HG03521 (cell line): Measurements from ENCODE around the gene TMEM222.

Experiments used
- ATAC-seq: cut with Tn5 transposase; IDR thresholded peaks from one replicate; pipeline ENCODE4 v1.9.1; 2021; ENCODE audit warnings: mild to moderate bottlenecking, moderate library complexity; ENCODE audit not compliant: unreplicated experiment

Gene TMEM222

GRCh38 chr1:27306071-27306470 is 15.9 kb upstream of the TMEM222 start:
- ATAC-seq, result no peak

DNA sequence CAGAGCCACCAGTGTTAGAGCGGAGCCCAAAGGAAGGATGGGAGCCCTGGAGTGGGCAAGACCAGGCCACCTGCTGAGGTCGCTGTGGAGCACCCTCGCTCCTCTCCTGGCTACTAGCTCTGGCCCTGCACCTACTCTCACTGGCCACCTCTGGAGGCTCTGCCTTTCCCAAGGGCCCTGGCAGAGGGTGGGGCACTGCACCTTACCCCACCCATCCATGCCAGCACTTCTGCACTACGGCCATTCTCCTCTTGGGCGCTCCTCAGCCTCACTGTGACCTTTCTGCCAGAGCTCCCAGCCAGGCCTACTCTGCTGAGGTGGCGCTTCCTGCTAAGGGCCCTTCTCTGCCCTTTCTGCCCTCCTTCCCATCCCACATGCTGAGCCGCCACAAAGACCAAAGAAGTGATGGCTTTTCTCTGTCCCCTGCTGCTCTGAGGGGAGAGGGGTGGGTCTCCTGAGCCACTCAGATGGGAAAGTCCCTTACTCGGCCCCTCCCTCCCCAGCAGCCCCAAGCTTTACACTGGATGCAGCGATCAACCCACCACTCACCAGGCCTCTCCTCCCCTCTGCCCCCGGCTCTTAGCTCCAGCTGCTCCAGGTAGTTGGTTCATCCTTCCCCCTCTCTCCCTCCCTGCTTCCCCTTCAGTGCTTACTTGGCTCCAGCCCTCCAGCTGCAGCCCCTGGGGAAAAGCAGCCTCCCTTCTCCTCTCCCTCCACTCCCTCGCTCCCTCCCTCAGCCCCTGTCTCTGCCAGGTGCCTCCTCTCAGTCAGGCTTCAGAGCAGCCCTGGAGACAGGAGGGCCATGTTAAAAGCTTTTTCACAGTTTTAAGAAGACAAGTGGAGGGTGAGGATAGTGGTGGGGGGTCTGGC is 14.8 kb upstream of the TMEM222 start:
- ATAC-seq, result no peak

GRCh38 chr1:27307874-27308598 is 13.9 kb upstream of the TMEM222 start:
- no peak for ATAC-seq

GRCh38 chr1:27314169-27314568 is 7.8 kb upstream of the TMEM222 start:
- no peak for ATAC-seq

DNA sequence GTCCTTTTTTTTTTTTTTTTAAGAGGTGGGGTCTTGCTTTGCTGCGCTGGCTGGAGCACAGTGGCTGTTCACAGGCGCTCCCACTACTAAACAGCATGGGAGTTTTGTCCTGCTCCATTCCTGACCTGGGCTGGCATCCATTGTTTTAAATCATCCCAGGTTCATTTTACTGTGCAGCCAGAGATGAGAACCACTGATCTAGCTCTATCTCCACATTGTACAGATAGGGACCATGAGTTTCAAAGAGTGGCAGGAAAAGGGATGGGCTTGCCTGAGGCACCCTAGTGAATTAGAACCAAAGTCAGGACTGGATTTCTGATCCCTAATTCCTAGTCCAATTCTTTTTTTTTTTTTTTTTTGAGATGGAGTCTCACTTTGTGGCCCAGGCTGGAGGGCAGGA is 7.2 kb upstream of the TMEM222 start:
- no peak for ATAC-seq

DNA sequence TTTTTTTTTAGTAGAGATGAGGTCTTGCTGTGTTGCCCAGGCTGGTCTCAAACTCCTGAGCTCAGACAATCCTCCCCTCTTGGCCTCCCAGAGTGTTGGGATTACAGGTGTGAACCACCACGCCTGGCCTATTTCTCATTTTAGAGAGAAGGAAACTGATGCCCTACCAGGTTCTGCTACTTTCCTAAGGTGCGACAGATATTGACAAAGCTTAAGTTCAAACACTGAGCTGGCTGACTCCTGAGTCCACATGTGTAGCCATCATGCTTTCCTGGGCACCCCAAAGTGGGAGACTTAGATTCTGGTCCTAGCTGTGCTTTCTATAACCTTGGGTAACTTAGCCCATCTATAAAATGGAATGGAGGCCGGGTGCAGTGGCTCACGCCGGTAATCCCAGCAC is 5.1 kb upstream of the TMEM222 start:
- no peak for ATAC-seq

DNA sequence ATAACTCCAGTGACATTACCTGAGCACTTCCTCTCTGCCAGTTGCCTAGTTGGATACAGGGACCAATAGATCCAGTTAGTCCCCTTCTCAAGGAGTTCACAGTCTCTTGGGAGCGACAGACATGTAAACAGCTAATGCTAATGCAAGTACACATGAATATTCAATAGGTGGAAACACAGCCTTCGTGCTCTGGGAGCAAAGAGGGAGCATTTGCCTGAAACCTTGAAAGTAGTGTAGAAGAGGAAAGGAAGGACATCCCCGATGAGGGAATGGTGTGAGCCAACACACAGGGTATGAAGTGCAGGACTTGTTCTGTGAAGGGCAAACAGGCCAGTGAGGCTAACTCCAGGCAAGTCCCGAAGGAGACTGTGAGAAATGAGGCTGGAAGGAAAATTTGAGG is 3.8 kb upstream of the TMEM222 start:
- ATAC-seq, result no peak

DNA sequence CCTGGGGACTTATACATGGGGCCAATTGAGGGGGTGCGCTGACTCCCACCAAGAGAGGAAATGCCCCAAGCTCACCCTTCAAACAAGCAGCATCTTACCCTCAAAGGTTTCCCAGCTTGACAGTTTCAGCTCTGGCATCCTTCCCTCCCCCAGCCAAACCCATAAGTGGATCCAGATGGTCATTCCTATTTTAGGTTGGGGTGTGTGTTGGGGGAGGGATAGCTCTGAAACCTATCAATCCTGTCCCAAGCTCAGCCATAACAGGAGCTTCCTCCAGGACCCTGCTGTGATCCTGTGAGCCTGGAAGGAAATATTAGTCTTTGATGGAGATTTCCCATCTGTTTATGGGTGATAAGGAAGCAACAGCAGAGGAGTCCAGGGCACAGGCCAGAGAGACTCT is 3.4 kb upstream of the TMEM222 start:
- ATAC-seq, result no peak

GRCh38 chr1:27322569-27323240 is 742 bp downstream of the TMEM222 start:
- ATAC-seq, result no peak

GRCh38 chr1:27325286-27325685 is 3.3 kb downstream of the TMEM222 start:
- no peak for ATAC-seq

GRCh38 chr1:27327964-27328363 is 6.0 kb downstream of the TMEM222 start:
- no peak for ATAC-seq

DNA sequence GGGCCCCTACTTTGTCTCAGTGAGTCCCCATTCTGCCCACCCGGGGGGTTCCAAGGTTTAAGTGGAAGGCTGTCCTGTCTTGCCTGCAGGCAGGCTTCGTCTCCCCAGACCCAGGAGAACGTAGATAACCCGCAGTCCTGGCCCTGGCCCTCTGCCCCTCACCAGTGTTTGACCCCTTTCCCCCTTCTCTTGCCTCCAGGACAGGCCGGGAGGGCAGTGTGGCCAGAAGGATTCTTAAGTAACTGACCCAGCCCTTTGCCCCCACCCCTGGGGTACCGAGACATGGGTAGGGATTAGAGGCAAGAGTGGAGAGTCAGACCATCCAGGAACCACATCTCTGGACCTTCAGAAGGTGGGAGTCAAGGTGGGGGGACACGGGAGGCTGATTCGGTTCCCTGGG is 8.8 kb downstream of the TMEM222 start:
- no peak for ATAC-seq

- no peak for ATAC-seq
Observed at GRCh38 chr1:27331426-27331825, 9.5 kb downstream of the TMEM222 start.

DNA sequence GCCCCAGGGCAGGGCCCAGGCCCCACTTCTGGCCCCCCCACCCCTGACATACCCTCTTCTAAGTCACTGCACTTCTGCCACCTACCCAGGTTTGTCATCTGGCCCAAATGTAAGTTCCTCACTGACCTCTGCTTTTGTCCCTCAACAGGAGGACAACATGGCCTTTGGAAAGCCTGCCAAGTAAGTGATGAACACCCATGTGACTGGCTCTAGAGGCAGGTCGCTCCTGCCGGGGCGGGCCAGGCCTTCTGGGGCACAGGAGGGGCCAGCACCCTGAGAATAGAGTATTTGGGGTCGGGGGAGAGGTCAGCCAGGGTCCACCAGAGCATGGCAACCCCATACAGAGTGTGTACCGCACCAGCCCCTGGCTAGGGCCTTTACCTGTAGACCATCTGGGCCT is 10.0 kb downstream of the TMEM222 start:
- ATAC-seq, result no peak

DNA sequence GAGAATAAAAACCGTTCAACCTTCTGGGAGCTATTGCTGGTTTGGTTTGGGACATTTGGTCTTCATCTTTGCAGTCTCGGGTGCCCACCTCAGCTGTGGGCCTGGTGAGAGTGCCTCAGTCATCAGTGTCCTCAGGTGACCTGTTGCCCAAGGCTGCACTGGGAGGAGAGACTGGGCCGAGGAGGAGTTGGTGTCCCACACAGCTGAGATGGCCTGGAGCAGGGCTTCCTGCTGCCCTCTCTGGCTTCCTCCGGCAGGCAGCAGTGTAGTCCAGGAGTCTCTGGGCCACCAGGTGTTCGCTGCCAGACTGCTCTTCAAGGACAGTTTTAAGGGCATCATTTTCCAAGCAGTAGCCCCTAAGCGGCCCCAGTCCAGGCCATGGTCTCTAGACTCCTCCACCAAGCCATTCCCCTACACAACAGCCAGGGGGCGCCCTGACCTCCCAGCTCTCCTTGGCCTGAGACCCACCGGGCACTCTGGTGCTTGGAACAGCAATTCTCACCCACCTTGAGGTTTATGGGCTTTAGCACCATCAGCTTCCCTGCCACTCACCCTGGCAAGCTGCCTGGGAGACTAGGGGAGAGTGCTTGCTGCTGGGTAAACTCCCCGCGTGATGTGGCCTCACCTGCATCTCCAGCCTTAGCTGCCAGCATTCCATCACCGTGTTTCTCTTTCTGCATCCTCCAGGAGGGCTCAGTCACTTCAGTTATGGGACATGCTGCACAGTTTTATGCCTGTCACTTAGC is 10.7 kb downstream of the TMEM222 start:
- no peak for ATAC-seq

DNA sequence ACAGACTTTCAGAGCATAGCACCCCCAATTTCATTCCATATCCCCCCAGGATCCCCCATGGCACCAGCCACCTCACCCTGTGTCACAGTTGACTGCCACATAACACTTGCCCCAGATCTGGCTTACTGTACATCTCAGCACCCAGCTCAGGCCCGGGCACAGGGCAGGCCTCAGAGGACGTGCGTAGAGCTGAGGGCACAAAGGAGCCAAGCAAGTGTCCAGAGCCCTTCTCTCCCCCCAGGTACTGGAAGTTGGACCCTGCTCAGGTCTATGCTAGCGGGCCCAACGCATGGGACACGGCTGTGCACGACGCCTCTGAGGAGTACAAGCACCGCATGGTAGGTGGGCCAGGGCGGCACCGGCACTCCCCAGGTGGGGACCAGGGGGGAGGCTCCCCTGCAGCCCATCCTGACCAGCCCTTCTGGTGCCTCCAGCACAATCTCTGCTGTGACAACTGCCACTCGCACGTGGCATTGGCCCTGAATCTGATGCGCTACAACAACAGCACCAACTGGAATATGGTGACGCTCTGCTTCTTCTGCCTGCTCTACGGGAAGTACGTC is 11.8 kb downstream of the TMEM222 start:
- ATAC-seq, result no peak

DNA sequence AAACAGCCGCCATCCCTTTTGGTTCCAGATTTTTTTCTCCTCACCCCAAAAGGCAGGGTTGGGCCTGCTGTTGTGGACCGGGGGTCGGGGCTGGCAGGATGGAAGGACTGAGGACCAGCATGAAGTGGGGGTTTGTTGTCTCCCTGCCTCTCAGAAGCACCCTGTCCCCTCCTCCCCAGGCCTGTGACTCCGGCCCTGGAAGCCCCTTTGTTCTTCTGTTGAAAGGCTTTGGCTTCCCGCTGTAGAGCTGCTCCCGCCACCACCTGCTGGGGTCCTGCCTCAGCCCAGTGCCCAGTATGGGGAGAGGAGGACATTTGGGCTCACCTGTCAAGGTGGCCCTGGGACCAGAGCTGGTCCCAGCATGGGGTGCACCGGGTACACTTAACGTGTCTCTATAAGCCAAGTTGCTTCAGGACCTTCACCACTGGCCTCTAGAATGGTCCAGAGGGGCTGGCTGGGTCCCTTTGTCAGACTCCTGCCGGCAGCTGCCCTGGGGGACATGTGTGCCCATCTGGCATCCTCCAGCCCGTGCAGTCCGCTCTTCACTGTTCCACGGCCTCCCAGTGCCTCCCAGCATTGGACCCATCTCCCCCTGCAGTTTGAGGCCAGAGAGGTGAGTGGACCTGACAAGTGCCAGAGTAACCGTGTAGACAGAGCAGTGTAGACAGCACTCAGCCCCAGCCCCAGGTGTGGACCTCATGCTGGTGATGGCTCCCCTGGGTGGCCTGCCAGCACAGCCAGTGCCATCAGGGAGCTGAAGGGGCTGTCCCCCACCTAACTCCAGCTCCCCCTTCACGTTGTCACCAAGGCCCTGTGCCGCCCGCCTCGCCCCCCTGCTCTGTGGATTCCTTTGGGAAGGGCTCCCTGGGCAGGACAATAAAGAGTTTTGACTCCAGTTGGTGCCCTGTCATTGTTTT is 13.8 kb downstream of the TMEM222 start:
- no peak for ATAC-seq

- ATAC-seq, result no peak
Observed at GRCh38 chr1:27336756-27337155, 14.8 kb downstream of the TMEM222 start.

GRCh38 chr1:27338751-27339150 is 16.8 kb downstream of the TMEM222 start:
- no peak for ATAC-seq

DNA sequence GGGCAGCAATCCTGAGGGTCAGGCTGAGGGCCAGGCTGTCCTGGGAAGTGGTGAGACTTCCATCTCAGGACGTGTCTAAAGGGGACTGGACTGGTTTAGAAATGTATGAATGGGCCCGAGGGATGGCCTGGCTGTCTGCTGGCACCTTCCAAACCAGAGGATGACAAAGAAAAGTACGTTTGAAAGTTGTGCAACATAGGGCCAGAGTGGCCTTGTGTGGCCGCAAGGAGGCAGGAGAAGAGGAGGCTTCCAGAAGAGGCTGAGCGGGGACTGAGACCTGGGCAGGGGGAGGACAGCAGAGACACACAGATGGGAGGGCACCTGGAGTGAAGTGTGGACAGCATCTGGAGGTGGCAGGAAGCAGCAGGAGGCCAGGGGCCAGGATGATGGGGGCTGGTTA is 17.2 kb downstream of the TMEM222 start:
- no peak for ATAC-seq
